Liver (tissue), 9 donors: ENCODE measurements around the gene TTI1. TPM values are rescaled to one million over a fixed set of nuclear protein-coding genes. Genes with fewer than 3 reads are reported as not detected.

Experiments used
- DNase-seq: peaks from one replicate; pipeline ENCODE4 v3.0.0-alpha.2; 2017; ENCODE audit warnings: low spot score
- H3K27ac ChIP-seq, 2 donors: one replicate each; pipeline ENCODE4 v1.7.0; 2013; ENCODE audit warnings: inconsistent platforms in 2 of 2, low read length in 2 of 2, control low read depth in 1 of 2, low read depth in 1 of 2, mild to moderate bottlenecking in 1 of 2
- H3K27me3 ChIP-seq, 4 donors: one replicate each; pipeline versions ENCODE4 v1.6.1 to v1.7.0; 2013; ENCODE audit warnings: low read length in 3 of 4, inconsistent platforms in 1 of 4, mild to moderate bottlenecking in 1 of 4, moderate library complexity in 1 of 4; ENCODE audit not compliant: control insufficient read depth in 4 of 4, insufficient read depth in 4 of 4
- H3K36me3 ChIP-seq, 4 donors: one replicate each; pipeline versions ENCODE4 v1.6.1 to v1.7.0; 2013; ENCODE audit warnings: low read length in 3 of 4, mild to moderate bottlenecking in 3 of 4, low read depth in 1 of 4, moderate library complexity in 1 of 4; ENCODE audit not compliant: control insufficient read depth in 4 of 4, insufficient read depth in 3 of 4
- H3K4me1 ChIP-seq, 4 donors: one replicate each; pipeline versions ENCODE4 v1.6.1 to v1.7.0; 2013; ENCODE audit warnings: low read length in 3 of 4, mild to moderate bottlenecking in 3 of 4, moderate library complexity in 1 of 4; ENCODE audit not compliant: control insufficient read depth in 4 of 4, insufficient read depth in 4 of 4
- H3K4me3 ChIP-seq, 3 donors: one replicate each; pipeline versions ENCODE4 v1.6.1 to v1.7.0; 2013; ENCODE audit warnings: low read length in 3 of 3, control low read depth in 1 of 3, low read depth in 1 of 3, mild to moderate bottlenecking in 1 of 3
- H3K9ac ChIP-seq, 2 donors: one replicate each; pipeline ENCODE4 v1.7.0; 2013; ENCODE audit warnings: low read length in 2 of 2, mild to moderate bottlenecking in 2 of 2, moderate library complexity in 2 of 2, control low read depth in 1 of 2, low read depth in 1 of 2
- H3K9me3 ChIP-seq, 4 donors: one replicate each; pipeline versions ENCODE4 v1.6.1 to v1.7.0; 2013; ENCODE audit warnings: low read length in 3 of 4; ENCODE audit not compliant: control insufficient read depth in 4 of 4
- EGR1 ChIP-seq, 2 donors: IDR thresholded peaks; 2 replicates each; pipeline ENCODE4 v1.6.1; 2016 to 2018; ENCODE audit warnings: antibody characterized with exemption in 2 of 2, low read depth in 2 of 2
- FOXA1 ChIP-seq: IDR thresholded peaks from 2 replicates; pipeline ENCODE4 v1.6.1; 2016; ENCODE audit warnings: antibody characterized with exemption
- FOXA2 ChIP-seq: IDR thresholded peaks from 2 replicates; pipeline ENCODE4 v1.6.1; 2016; ENCODE audit warnings: antibody characterized with exemption
- HNF4A ChIP-seq, 2 donors: conservative IDR thresholded peaks; 2 replicates each; pipeline ENCODE4 v1.6.1; 2016; ENCODE audit warnings: antibody characterized with exemption in 2 of 2, mild to moderate bottlenecking in 2 of 2
- HNF4G ChIP-seq: IDR thresholded peaks from 2 replicates; pipeline ENCODE4 v1.6.1; 2016; ENCODE audit warnings: antibody characterized with exemption
- JUND ChIP-seq, 2 donors: IDR thresholded peaks; 2 replicates each; pipeline ENCODE4 v1.6.1; 2016; ENCODE audit warnings: antibody characterized with exemption in 2 of 2
- RXRA ChIP-seq, 2 donors: IDR thresholded peaks; 2 replicates each; pipeline ENCODE4 v1.6.1; 2017 to 2018; ENCODE audit warnings: antibody characterized with exemption in 2 of 2, mild to moderate bottlenecking in 1 of 2
- SP1 ChIP-seq: IDR thresholded peaks from 2 replicates; pipeline ENCODE4 v1.6.1; 2018; ENCODE audit warnings: antibody characterized with exemption, mild to moderate bottlenecking
- TAF1 ChIP-seq: conservative IDR thresholded peaks from 2 replicates; pipeline ENCODE4 v1.6.1; 2016; ENCODE audit warnings: antibody characterized with exemption, mild to moderate bottlenecking
- YY1 ChIP-seq: IDR thresholded peaks from 2 replicates; pipeline ENCODE4 v1.6.1; 2016; ENCODE audit warnings: antibody characterized with exemption, mild to moderate bottlenecking
- WGBS: extraction: QIAGEN DNeasy Blood & Tissue Kit; methylation state at CpG from one replicate; pipeline ENCODE4 v1.1.7; 2013; 5-methylcytosine and 5-hydroxymethylcytosine counted together
- polyA plus RNA-seq, 2 donors: library from polyadenylated mRNA; stranded (reverse) in 1 of 2; unstranded in 1 of 2; fragments of 200-250 nt in 1 of 2; fragments of >200 nt in 1 of 2; fragmentation: Nextera tagmentation in 1 of 2; extraction: Ambion mirVana in 1 of 2; gene quantifications; one replicate each; pipeline versions ENCODE4 v1.2.1 to v1.2.3, GENCODE V29; 2013 to 2015
- total RNA-seq, 2 donors: library from RNA; depleted of rRNA; stranded (reverse); fragments of >200 nt; gene quantifications; one replicate each; pipeline ENCODE4 v1.2.3, GENCODE V29; 2014
- TF ChIP-seq, protein P1 (sequence below): fragments of 150-350 bp; IDR thresholded peaks from 2 replicates; pipeline ENCODE4 v1.5.1; 2017; ENCODE audit warnings: improper control_type of control experiment, low read depth, low read length; ENCODE audit not compliant: missing input control
- TF ChIP-seq, protein P2 (sequence below): IDR thresholded peaks from 2 replicates; pipeline ENCODE4 v1.6.1; 2016; ENCODE audit warnings: antibody characterized with exemption
- TF ChIP-seq, protein P3 (sequence below): IDR thresholded peaks from 2 replicates; pipeline ENCODE4 v1.6.1; 2016; ENCODE audit warnings: antibody characterized with exemption
- TF ChIP-seq, protein P4 (sequence below): IDR thresholded peaks from 2 replicates; pipeline ENCODE4 v1.6.1; 2016; ENCODE audit warnings: antibody characterized with exemption
- TF ChIP-seq, protein P5 (sequence below): IDR thresholded peaks from 2 replicates; pipeline ENCODE4 v1.6.1; 2016; ENCODE audit warnings: antibody characterized with exemption, mild to moderate bottlenecking
- donor health status: healthy.
- donor health status: healthy.
- donor health status: healthy.
- donor health status: healthy.
- donor health status: healthy.

Gene TTI1
- total and polyA plus RNA-seq, 4 donors = 4.6 to 20.4 (median 11.3) TPM

DNA sequence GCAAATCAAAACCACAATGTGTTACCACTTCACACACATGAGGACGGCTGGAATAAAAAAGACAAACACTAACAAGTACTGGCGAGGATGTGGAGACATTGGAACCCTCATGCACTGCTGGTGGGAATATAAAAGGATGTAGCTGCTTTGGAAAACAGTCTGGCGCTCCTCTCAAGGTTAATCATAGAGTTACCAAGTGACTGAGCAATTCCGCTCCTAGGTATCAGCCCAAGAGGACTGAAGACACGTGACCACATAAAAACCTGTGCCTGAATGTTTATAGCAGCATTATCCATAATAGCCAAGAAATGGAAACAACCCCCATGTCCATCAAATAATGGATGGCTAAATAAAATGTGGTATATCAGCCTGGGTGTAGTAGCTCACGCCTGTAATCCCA, 85.3 kb downstream of the TTI1 start:
- peaks cover 0 to 2% (median 0%) of the 10 kb centered on the region in 4 donors for H3K9me3 ChIP-seq
- H3K36me3 ChIP-seq = no peaks in the 10 kb centered on the region
- H3K4me3 ChIP-seq = no peak overlapping the region
- H3K27me3 ChIP-seq = no peaks in the 10 kb centered on the region
- H3K9ac ChIP-seq = no peak overlapping the region
- DNase-seq = no peak
- H3K4me1 ChIP-seq = no peaks in the 10 kb centered on the region
- 92% methylated on average over 6 of the region's 6 CpGs for WGBS
- H3K27ac ChIP-seq = no peak overlapping the region
- TF ChIP-seq FOXA1 (no peak), FOXA2 (no peak), RXRA (IDR thresholded peaks at IDR 0.05) (no peak), JUND (IDR thresholded peaks at IDR 0.05) (no peak), HNF4A (conservative IDR thresholded peaks at IDR 0.05) (no peak)

DNA sequence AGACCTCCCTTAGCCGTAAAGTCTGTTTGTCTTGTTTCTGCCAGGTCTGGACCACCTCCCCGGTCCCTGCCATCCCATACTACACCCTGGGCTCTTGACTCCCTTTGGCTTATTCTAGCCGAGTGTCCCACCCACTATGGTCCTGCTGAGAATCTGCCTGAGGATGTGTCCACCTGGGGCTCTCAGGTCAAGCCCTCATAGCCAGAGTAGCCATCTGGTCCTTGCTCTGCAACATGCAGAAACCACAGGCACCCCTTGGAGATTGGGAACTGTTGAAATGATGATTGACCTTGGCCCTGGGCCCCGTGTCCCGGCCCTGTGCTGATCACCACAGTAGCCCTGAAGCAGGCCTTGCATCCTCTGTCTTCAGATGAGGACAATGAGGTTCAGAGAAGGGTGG, 86.3 kb downstream of the TTI1 start:
- H3K27me3 ChIP-seq = no peaks in the 10 kb centered on the region
- no peaks in the 10 kb centered on the region for H3K4me1 ChIP-seq
- no peak overlapping the region for H3K27ac ChIP-seq
- no peak overlapping the region for H3K4me3 ChIP-seq
- H3K36me3 ChIP-seq = no peaks in the 10 kb centered on the region
- WGBS = 87% methylated on average over 5 of the region's 5 CpGs
- H3K9ac ChIP-seq = no peak overlapping the region
- H3K9me3 ChIP-seq = peaks cover 0 to 2% (median 0%) of the 10 kb centered on the region in 4 donors
- TF ChIP-seq, protein P1, sequence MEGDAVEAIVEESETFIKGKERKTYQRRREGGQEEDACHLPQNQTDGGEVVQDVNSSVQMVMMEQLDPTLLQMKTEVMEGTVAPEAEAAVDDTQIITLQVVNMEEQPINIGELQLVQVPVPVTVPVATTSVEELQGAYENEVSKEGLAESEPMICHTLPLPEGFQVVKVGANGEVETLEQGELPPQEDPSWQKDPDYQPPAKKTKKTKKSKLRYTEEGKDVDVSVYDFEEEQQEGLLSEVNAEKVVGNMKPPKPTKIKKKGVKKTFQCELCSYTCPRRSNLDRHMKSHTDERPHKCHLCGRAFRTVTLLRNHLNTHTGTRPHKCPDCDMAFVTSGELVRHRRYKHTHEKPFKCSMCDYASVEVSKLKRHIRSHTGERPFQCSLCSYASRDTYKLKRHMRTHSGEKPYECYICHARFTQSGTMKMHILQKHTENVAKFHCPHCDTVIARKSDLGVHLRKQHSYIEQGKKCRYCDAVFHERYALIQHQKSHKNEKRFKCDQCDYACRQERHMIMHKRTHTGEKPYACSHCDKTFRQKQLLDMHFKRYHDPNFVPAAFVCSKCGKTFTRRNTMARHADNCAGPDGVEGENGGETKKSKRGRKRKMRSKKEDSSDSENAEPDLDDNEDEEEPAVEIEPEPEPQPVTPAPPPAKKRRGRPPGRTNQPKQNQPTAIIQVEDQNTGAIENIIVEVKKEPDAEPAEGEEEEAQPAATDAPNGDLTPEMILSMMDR = no peak
- TF ChIP-seq EGR1 (IDR thresholded peaks at IDR 0.05; ENCODE audit: low read depth in 2 of 2) = no peak
- no peak for TF ChIP-seq RXRA (IDR thresholded peaks at IDR 0.05)
- TF ChIP-seq YY1 = no peak
- no peak for TF ChIP-seq FOXA1
- TF ChIP-seq, protein P2, sequence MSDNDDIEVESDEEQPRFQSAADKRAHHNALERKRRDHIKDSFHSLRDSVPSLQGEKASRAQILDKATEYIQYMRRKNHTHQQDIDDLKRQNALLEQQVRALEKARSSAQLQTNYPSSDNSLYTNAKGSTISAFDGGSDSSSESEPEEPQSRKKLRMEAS = no peak
- no peak for TF ChIP-seq FOXA2
- TF ChIP-seq HNF4A (conservative IDR thresholded peaks at IDR 0.05) = no peak
- TF ChIP-seq TAF1 = no peak
- TF ChIP-seq, protein P3, sequence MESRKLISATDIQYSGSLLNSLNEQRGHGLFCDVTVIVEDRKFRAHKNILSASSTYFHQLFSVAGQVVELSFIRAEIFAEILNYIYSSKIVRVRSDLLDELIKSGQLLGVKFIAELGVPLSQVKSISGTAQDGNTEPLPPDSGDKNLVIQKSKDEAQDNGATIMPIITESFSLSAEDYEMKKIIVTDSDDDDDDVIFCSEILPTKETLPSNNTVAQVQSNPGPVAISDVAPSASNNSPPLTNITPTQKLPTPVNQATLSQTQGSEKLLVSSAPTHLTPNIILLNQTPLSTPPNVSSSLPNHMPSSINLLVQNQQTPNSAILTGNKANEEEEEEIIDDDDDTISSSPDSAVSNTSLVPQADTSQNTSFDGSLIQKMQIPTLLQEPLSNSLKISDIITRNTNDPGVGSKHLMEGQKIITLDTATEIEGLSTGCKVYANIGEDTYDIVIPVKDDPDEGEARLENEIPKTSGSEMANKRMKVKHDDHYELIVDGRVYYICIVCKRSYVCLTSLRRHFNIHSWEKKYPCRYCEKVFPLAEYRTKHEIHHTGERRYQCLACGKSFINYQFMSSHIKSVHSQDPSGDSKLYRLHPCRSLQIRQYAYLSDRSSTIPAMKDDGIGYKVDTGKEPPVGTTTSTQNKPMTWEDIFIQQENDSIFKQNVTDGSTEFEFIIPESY = no peak
- TF ChIP-seq, protein P4, sequence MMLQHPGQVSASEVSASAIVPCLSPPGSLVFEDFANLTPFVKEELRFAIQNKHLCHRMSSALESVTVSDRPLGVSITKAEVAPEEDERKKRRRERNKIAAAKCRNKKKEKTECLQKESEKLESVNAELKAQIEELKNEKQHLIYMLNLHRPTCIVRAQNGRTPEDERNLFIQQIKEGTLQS = no peak
- TF ChIP-seq, protein P5, sequence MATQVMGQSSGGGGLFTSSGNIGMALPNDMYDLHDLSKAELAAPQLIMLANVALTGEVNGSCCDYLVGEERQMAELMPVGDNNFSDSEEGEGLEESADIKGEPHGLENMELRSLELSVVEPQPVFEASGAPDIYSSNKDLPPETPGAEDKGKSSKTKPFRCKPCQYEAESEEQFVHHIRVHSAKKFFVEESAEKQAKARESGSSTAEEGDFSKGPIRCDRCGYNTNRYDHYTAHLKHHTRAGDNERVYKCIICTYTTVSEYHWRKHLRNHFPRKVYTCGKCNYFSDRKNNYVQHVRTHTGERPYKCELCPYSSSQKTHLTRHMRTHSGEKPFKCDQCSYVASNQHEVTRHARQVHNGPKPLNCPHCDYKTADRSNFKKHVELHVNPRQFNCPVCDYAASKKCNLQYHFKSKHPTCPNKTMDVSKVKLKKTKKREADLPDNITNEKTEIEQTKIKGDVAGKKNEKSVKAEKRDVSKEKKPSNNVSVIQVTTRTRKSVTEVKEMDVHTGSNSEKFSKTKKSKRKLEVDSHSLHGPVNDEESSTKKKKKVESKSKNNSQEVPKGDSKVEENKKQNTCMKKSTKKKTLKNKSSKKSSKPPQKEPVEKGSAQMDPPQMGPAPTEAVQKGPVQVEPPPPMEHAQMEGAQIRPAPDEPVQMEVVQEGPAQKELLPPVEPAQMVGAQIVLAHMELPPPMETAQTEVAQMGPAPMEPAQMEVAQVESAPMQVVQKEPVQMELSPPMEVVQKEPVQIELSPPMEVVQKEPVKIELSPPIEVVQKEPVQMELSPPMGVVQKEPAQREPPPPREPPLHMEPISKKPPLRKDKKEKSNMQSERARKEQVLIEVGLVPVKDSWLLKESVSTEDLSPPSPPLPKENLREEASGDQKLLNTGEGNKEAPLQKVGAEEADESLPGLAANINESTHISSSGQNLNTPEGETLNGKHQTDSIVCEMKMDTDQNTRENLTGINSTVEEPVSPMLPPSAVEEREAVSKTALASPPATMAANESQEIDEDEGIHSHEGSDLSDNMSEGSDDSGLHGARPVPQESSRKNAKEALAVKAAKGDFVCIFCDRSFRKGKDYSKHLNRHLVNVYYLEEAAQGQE = no peak
- no peak for TF ChIP-seq SP1
- no peak for TF ChIP-seq HNF4G
- no peak for DNase-seq
